Activated T-cell treated with anti-CD3 and anti-CD28 coated beads for 24 hours (primary cell): ENCODE results near the gene IFT81.
"Not testable (repeated sequence)": the region's sequence is repeated elsewhere in the genome, so short reads cannot be mapped to it uniquely, and the experiment has no call there.

ENCODE experiments used
- DNase-seq: peaks from one replicate; pipeline ENCODE4 v3.0.0-alpha.2; 2020; ENCODE audit warnings: low read depth

IFT81 gene

DNA sequence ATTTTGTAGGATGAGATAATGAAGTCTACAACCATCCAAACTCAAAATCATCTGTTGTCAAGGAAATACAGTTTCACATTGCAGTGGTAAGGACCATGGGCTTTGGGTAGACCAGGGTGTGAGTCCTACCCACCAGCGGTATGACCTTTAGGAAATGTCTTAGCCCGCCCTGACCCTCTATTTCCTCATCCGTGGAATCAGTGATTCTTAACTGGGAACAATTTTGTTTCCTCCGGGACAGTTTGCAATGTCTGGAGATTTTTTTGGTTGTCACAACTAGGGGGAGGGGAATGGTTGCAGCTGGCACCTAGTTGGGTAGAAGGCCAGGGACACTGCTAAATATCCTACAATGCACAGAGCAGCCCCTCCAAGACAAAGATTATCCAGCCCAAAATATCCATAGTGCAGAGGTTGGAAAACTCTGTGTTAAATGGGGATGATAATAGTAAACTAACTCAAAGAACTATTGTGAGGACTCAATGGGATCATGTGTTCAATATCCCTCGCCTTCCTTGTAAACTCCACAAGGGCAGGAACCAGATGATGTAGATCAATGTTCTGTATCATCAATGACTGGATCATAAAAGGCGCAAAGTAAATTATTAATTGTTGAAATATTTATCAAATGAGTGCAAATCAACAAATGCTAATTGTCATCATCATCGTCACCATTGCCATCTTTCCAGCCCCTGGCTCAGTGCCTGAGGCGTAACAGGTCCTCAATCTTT lies 15.7 kb upstream of the IFT81 start:
- no peak for DNase-seq

DNA sequence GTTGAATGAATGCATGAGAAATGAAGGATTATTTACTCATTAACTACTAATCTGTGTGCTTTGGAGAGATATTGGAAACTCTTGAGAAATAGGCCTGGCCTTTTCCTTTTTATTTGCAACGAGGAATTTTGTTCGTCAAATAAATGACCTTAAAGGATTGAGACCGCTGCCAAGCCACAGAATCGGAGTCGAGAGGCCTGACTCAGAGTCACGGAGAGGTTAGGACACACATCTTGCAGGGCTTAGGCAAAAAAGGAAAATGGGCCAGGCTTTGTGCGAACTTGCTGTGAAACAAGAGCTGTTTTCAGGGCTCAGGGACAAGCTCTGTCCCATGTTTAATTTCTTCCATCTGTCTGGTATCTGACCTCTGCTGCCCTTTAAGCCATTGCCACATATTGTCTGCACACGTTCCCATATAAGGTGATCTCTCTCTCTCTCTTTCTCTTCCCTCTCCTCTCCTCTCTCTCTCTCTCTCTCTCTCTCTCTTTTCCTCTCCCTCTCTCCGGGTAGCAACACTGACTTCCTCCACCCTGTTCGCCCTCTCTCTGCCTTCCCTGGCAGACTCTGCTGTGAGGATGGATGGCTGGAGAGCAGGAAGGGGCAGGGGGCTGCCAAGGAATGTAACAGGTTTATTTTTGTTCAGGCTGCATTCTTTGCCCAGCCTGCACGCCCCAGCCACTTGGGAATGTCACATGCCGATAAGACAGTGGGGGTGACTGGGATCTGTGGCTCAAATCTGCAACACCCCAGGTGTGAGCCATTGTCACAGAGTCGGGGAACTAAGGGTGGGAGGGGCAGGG lies 14.9 kb upstream of the IFT81 start:
- DNase-seq: no peak

DNA sequence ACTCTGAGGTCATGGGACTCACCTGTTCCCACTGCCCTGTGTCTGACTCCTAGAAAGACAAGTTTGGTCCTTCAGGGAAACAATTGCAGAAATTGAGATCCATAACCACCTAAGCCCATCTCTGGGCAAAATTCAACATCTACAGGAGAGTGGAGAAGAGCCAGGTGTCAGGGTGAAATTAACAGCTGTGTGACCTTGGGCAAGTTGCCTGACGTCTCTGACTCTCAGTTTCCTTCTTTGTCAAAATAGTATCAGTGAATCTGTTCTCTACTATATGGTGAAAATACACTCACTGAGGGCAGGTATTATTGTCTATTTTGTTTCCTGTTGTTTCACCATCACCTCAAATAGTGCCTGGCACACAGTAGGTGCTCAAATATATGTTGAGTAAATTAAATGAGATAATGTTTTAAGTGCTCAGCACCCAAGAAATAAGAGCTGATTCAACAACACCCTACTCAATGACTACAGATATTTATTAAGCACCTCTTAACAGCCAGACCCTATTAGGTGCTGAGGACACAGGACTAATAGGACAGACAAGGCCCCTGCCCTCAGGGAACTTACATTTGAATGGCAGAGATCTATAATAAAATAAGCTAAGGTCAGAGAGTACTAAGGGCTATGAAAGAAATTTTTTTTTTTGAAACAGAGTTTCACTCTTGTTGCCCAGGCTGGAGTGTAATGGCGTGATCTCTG lies 14.2 kb upstream of the IFT81 start:
- DNase-seq: no peak

DNA sequence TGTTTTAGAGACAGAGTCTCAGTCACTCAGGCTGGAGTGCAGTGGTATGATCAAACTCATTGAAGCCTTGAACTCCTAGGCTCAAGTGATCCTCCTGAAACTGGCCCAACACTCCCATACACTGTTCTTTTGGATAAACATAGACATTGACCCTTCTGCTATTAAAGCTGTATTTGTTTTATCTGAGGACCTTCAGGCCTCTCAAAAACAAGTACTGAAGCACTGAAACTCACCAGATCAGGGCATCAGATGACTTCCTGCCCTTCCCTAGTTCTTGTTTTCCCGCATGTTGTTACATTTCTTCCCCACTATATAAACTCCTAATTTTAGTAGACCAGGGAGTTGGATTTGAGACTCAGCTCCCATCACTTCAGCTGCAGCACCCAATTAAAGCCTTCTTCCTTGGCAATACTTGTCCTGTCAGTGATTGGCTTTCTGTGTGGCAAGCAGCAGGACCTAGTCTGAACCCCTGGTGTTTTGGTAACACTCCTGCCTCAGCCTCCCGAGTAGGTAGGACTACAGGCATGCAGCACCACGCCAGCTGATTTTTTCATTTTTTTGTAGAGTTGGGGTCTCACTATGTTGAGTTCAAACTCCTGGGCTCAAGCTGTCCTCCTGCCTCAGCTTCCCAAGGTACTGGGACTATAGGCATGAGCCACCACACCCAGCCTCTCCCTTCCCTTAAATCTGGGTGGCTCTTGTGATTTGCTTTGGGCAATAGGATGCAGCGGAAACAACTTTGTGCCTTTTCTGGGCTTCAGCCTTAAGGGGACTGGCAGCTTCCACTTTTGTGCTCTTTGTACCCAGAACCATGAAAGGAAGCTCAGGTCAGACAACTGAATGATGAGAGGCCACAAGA lies 12.5 kb upstream of the IFT81 start:
- no peak for DNase-seq

DNA sequence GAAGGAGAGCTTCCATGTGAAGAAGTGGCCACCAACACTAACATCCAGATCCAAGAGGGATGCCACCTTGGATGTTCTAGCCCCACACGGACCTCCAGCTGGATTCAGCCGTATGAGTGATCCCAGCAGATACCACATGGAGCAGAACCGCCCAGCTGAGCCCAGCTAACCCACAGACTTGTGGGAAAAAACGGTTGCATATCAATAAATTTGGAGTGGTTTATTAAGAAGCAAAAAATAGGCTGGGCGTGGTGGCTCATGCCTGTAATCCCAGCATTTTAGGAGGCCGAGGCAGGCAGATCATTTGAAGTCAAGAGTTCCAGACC lies 11.9 kb upstream of the IFT81 start:
- no peak for DNase-seq

DNA sequence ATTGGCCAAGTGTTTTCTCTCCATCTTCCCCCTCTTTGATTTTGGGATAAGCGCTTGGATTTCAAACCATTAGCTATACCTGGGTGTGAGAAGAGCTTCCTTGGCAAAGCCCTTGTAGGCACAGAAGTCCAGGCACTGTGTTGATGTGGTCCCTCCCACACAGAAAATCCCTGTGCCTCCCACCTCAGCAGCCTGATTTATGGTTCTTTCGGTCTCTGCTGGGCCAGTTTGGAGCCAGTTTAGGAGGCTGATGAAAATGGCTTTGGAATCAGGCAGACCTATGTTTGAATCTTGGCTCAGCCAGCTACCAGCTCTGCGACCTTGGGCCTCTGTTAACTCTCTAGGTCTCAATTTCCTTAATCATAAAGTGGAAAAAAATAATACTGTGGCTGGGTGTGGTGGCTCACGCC lies 9.6 kb upstream of the IFT81 start:
- DNase-seq: no peak

DNA sequence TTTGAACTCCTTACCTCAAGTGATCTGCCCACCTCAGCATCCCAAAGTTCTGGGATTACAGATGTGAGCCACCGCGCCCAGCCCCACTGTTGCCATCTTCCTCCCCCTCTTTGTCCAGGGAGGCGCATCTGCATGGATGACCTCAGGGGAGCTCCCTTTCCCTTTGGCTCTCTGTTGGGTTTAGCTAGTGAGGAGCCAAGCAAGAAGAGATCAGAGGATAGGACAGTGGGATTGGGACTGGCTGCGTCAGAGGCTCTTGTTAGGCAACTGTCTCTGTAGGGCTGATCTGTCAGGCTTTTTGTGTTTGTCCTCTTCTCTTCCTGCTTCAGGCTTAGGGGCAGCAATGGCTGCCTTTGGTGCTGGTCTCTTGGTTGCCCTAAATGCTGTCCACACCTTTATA lies 8.5 kb upstream of the IFT81 start:
- DNase-seq: no peak

DNA sequence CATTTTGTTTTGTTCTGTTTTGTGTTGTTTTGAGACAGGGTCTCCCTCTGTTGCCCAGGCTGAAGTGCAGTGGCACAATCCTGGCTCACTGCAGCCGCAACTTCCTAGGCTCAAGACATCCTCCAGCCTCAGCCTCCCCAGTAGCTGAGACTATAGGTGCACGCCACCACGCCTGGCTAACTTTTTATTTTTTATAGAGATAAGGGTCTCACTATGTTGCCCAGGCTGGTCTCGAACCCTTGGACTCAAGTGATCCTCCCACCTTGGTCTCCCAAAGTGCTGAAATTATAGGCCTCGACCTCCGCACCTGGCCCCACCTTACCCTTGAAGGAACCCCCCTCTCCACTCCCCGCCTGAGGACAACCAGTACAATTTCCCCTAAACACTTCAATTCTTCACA lies 7.5 kb upstream of the IFT81 start:
- no peak for DNase-seq

DNA sequence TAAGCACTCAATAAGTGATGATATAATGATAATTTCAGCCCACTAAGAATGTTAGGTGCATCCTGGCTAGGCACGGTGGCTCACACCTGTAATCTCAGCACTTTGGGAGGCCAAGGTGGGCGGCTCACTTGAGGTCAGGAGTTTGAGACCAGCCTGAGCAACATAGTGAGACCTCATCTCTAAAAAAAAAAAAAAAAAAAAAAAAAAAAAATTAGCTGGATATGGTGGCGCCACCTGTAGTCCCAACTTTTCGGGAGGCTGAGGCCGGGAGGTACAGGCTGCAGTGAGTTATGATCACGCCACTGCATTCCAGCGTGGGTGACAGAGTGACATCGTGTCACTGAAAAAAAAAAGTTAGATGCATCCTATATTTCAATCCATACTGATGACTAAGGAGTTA lies 6.9 kb upstream of the IFT81 start:
- DNase-seq: not testable (repeated sequence)

DNA sequence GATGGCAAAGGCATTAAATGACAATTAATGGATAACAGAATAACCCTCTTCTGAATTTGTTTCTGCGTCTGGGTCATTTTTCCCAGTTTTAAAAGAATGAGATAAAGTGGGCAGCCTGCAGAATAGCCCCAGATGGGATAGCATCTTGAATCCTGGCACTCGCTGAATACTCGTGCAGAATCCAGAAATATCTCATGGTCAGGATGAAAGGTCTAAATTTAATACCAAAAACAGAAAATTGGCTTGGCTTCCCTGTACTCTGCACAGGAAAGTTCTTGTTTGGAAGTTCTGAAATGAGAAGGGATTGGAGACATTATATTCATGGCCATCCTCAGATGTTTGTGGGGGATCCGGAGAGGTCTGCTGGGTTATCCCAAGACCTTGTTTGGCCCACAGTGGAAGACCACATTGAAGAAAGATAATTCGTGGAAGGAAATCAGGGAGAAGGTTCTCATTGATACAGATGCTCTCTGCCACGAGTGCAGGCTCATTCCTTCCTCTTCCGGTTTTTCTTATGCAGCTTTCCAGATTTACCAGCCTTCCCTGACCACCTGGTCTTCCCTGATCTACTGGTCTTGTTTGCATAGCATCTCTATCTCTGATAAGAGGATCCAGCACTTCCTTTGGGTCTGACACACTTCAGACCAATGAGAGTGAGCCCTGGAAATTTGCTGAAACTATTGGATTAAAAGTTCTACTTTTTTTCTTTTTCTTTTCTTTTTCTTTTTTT lies 6.0 kb upstream of the IFT81 start:
- no peak for DNase-seq

DNA sequence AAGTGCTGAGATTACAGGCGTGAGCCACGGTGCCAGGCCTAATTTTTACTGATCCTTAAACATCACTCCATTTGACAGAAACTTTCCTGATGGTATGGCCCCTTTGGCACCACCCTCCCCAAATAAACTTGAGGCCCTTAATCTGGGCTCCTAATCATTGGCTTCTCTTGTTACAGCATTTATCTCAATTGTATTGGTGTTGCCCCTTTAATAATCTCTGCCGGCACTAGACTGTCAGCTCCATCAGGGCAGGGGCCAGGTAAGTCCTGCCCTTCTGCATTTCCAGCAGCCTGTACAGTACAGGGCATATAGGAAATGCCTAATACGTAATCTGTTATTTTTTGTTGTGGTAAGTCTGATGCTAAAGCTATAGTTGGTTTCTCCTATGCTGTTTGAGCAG lies 1.2 kb upstream of the IFT81 start:
- no peak for DNase-seq

DNA sequence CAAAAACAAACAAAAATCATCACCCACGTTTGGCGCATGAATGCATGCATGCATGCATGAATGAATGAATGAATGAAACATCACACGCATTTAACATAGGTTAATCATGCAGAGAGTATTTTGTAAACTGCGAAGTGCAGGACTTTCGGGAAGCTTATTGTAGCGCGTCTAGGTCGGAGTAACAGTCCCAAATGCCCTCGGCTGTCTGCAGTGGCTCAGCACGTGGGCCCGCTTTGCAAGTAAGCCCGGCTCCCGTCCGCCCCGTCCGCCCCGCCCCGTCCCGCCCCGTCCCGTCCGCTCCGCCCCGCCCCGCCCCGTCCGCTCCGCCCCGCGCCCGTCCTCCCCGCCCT lies 263 bp upstream of the IFT81 start:
- no peak for DNase-seq

DNA sequence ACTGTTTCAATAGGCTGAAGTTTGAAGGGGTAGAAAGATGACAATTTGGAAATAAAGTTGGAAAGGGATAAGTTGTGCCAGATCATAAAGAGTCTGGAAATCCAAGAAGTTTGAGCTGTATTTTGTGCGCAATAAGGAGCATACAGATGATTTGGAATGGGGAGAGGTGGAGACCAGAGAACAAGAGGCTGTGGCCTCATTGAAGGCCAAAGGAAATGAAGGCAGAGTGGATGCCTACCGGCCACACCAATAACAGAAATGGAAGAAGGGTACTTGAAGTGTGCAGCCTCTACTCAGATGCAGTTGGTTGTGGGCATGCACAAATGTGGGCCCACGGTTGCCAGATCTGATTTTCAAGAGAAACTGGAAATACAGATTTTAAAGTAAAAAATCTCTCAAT lies 2.4 kb downstream of the IFT81 start:
- no peak for DNase-seq

DNA sequence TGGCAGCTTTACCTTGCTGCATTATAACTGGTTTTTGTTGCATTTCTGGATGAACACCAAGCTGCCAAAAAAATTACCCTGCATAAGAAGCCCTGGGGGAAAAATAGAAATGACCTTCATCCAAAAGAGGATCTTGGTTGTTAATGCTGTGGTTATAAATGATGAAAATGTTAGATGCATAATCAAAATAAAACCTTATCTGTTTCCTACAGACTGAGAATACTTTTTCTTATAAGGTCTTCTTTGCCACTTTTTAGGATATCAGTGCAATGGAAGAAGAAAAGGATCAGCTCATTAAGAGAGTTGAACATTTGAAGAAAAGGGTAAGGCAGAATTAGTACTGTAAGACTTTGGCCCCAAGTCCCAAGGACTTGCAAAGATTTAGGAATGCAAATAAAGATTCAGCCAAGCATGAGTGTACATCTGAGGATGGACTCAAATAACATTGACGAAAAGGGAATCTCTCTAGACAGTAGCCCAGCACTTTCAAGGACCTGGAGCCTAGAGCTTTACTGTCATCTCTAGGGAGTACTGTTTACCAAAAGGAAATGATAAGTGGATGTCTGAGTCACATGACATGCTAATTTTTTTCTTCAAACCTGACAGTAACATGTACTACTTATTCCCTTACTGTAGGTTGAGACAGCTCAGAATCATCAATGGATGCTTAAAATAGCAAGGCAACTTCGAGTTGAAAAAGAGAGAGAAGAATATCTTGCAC lies 10.7 kb downstream of the IFT81 start:
- DNase-seq: no peak

DNA sequence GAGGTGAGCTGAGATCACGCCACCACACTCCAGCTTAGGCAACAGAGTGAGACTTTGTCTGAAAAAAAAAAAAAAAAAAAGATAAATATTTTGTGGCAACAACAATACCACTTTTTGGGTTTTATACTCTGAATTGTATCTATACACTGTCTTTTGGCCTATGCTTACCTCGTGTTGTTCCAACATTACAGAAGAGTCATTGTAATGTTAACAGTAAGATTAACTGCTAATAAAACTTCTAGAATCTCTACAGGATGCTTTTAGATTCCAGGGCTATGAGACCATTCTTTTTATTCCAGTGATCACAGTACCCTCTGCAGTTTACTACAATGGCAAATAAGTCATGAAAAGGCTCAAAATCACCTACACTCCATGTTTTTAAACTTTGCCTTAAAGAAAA lies 11.6 kb downstream of the IFT81 start:
- DNase-seq: no peak

DNA sequence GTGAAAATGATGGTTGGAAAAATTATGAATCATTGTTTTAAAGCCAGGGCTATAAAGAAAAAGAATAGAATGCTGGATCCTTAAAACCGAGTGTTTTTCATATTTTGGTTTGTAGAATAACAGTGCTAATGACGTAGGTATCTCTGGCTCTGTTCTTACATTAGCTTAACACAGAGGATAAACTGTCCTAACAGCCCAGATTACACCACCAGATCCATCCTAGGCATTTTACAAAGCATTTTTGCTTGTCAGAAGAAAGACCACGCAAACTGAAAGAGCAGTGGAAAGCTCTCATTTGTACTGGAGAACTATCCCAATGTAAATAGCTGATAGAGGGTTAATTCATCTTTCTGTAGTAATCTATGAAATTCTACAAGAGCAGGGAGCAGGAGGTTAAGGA lies 13.6 kb downstream of the IFT81 start:
- no peak for DNase-seq

DNA sequence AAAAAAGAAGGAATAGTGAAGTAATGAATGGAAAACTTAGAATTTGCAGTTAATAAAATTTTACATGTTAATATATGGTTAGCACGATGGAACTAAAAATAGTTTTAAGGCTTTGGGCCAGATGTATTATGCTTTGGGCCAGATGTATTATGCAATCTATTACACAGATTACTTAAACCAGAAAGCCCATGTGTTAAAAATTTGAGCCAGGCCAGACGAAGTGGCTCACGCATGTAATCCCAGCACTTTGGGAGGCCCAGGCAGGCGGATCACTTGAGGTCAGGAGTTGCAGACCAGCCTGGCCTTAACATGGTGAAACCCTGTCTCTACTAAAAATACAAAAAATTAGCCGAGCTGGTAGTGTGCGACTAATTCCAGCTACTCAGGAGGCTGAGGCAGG lies 17.2 kb downstream of the IFT81 start:
- no peak for DNase-seq

DNA sequence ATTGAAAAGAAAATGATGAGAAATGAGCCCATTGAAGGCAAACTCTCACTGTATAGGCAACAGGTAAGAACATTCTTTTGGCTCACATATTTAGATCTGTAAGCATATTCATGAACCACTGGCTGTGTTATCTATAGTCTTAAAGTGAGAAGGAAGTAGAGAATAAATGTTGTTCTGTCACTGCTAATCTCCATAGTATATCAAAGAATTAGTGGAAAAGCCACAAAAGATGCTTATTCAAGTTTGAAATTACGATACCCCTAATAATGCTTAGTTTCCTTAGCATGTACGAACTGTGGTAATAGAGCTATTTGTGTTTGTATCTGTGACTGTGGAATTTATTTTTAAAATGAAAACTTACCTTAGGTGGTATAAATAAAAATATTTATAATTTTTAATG lies 22.8 kb downstream of the IFT81 start:
- DNase-seq: no peak

DNA sequence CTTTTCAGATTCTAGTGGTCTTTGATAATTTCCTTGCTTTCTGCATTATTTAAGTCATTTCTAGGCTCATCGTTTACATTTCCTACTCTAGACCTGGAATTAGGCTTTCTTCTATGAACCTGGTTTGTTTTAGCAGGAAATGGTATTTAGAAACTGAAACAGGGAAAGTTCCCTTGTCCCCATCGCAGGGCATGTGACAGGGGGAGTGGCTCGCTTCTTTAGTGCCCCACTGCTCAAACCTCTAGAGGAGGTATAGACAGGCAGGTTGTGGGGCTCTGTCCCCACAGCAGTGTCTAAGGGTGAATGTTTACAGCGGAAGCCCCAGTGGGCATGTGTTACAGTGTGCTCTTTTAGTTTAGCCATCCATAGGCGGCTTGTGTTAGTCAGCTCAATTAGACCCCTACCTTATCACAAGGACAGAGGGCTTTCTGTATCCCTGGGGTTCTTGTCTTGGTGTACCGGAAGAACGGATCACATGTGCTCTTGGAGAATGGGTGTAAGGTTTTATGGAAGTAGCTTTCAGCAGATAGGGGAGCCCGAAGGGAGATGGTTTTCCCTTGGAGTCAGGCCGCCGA lies 25.0 kb downstream of the IFT81 start:
- no peak for DNase-seq

DNA sequence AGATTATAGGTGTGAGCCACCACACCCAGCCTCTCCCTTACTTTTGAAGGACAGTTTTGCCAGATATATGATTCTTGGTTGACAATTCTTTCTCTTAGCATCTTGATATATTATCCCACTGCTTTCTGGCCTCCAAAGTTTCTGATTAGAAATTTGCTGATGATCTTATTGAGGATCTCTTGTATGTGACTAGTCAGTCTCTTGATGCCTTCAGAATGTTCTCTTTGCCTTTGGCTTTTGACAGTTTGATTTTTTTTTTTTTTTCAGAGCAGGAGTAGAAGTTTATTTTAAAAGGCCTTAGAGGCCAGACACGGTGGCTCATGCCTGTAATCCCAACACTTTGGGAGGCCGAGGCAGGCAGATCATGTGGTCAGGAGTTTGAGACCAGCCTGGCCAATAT lies 32.6 kb downstream of the IFT81 start:
- DNase-seq: no peak

DNA sequence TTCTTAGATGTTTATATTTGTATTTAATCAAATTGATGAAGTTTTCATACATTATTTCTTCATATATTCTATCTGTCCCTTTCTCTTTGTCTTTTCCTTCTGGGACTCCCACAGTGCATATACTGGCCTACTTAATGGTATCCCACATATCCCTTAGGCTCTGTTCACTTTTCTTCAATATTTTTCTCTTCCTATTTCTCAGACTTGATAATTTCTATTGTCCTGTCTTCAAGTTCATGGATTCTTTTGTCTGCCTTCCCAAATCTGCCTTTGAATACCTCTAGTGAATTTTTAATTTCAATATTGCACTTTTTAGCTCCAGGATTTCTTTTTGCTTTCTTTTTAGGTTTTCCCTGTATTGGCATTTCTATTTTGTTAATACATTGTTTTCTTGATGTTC lies 33.4 kb downstream of the IFT81 start:
- DNase-seq: no peak
